IMR-90 (cell line): ENCODE measurements around the gene LHPP. TPM values are rescaled to one million over a fixed set of nuclear protein-coding genes. Genes with fewer than 3 reads are reported as not detected.

Experiments
- ATAC-seq: fragments of 200-7000 bp; cut with Tn5 transposase; 2 replicates; pipeline ENCODE4 v1.9.1; 2020; ENCODE audit warnings: low read depth, mild to moderate bottlenecking, moderate library complexity
- BruUV-seq: library from RNA; stranded (reverse); fragments of 400-500 nt; replicated peaks from 2 replicates; lab custom pipeline; 2021; lab: Mats Ljungman, UMichigan
- CTCF ChIA-PET: fragments of 300-600 bp; formaldehyde crosslinking; extraction: SDS; loops from one replicate; lab custom pipeline; 2021; ENCODE audit warnings: antibody characterized with exemption; lab: Yijun Ruan, JAX
- POLR2A ChIA-PET: fragments of 300-600 bp; sonication (Branson Sonifier 250); formaldehyde crosslinking; loops from one replicate; lab custom pipeline; 2022; ENCODE audit warnings: antibody characterized with exemption; ENCODE audit not compliant: unreplicated experiment; lab: Charles Lee
- DNase-seq: peaks from one replicate; pipeline ENCODE4 v3.0.0; 2013
- H2AFZ ChIP-seq: replicated peaks from 2 replicates; pipeline ENCODE3; 2013; ENCODE audit warnings: low read length, mild to moderate bottlenecking; ENCODE audit not compliant: poor library complexity
- H2AK5ac ChIP-seq: 2 replicates; pipeline ENCODE4 v1.6.1; 2013; ENCODE audit warnings: low read depth, low read length, inconsistent platforms
- H2AK9ac ChIP-seq: replicated peaks from 2 replicates; pipeline ENCODE3; 2013; ENCODE audit warnings: mild to moderate bottlenecking, low read depth, low read length, moderate library complexity; ENCODE audit not compliant: poor library complexity
- H2BK120ac ChIP-seq: 2 replicates; pipeline ENCODE4 v1.6.1; 2013; ENCODE audit warnings: low read depth, low read length, inconsistent platforms
- H2BK15ac ChIP-seq: 3 replicates; pipeline ENCODE4 v1.6.1; 2013; ENCODE audit warnings: low read depth, low read length, inconsistent platforms
- H2BK20ac ChIP-seq: 2 replicates; pipeline ENCODE4 v1.6.1; 2013; ENCODE audit warnings: low read depth, mild to moderate bottlenecking, inconsistent platforms, low read length, moderate library complexity
- H2BK5ac ChIP-seq: 2 replicates; pipeline ENCODE4 v1.6.1; 2013; ENCODE audit warnings: mild to moderate bottlenecking, low read depth, low read length, inconsistent platforms; ENCODE audit not compliant: poor library complexity, severe bottlenecking
- H3K14ac ChIP-seq: replicated peaks from 2 replicates; pipeline ENCODE4 v1.6.1; 2013; ENCODE audit warnings: low read depth, low read length, inconsistent platforms
- H3K18ac ChIP-seq: 2 replicates; pipeline ENCODE4 v1.6.1; 2013; ENCODE audit warnings: low read depth, low read length, control low read depth
- H3K23ac ChIP-seq: 2 replicates; pipeline ENCODE4 v1.6.1; 2013; ENCODE audit warnings: low read depth, low read length, inconsistent platforms
- H3K27ac ChIP-seq: 2 replicates; pipeline ENCODE4 v1.5.1; 2013; ENCODE audit warnings: mild to moderate bottlenecking, control low read depth, low read length; ENCODE audit not compliant: insufficient read depth
- H3K27me3 ChIP-seq: 2 replicates; pipeline ENCODE4 v1.6.1; 2013; ENCODE audit warnings: low read length; ENCODE audit not compliant: control insufficient read depth, insufficient read depth
- H3K36me3 ChIP-seq: 2 replicates; pipeline ENCODE4 v1.6.1; 2013; ENCODE audit warnings: low read length, mixed read lengths; ENCODE audit not compliant: control insufficient read depth, insufficient read depth
- H3K4ac ChIP-seq: 2 replicates; pipeline ENCODE4 v1.6.1; 2013; ENCODE audit warnings: low read depth, low read length, inconsistent platforms
- H3K4me1 ChIP-seq: 2 replicates; pipeline ENCODE4 v1.6.1; 2013; ENCODE audit warnings: low read length, mixed read lengths; ENCODE audit not compliant: control insufficient read depth, insufficient read depth
- H3K4me2 ChIP-seq: 2 replicates; pipeline ENCODE4 v1.6.1; 2013; ENCODE audit warnings: low read depth, mild to moderate bottlenecking, control low read depth, low read length, moderate library complexity
- H3K4me3 ChIP-seq: 2 replicates; pipeline ENCODE4 v1.5.1; 2013; ENCODE audit warnings: low read depth, mild to moderate bottlenecking, control low read depth, low read length, moderate library complexity; ENCODE audit not compliant: insufficient read depth
- H3K56ac ChIP-seq: 2 replicates; pipeline ENCODE4 v1.6.1; 2013; ENCODE audit warnings: low read length, inconsistent platforms; ENCODE audit not compliant: insufficient read depth; ENCODE audit errors: extremely low read depth
- H3K79me1 ChIP-seq, 2 experiments: 2 replicates each; pipeline ENCODE4 v1.6.1; 2013; ENCODE audit warnings: low read length in 2 of 2, inconsistent platforms in 1 of 2, low read depth in 1 of 2
- H3K9ac ChIP-seq: 2 replicates; pipeline ENCODE4 v1.6.1; 2013; ENCODE audit warnings: low read depth, low read length, control low read depth
- H3K9me1 ChIP-seq: 2 replicates; pipeline ENCODE4 v1.6.1; 2013; ENCODE audit warnings: low read length, inconsistent platforms; ENCODE audit not compliant: insufficient read depth
- H3K9me3 ChIP-seq: 2 replicates; pipeline ENCODE4 v1.6.1; 2013; ENCODE audit warnings: low read length; ENCODE audit not compliant: control insufficient read depth, insufficient read depth
- H4K20me1 ChIP-seq: 2 replicates; pipeline ENCODE4 v1.6.1; 2013; ENCODE audit warnings: low read length, inconsistent platforms; ENCODE audit not compliant: insufficient read depth
- H4K5ac ChIP-seq: 2 replicates; pipeline ENCODE4 v1.6.1; 2013; ENCODE audit warnings: mild to moderate bottlenecking, low read depth, low read length, control low read depth
- H4K8ac ChIP-seq, 2 experiments: 2 replicates each; pipeline ENCODE4 v1.6.1; 2013; ENCODE audit warnings: low read depth in 2 of 2, low read length in 2 of 2, control low read depth in 1 of 2, inconsistent platforms in 1 of 2
- H4K91ac ChIP-seq: 2 replicates; pipeline ENCODE4 v1.6.1; 2013; ENCODE audit warnings: low read depth, low read length, inconsistent platforms; ENCODE audit not compliant: insufficient read depth
- BHLHE40 ChIP-seq: fragments of 150-350 bp; IDR thresholded peaks from 2 replicates; pipeline ENCODE4 v1.6.1; 2016; ENCODE audit warnings: mild to moderate bottlenecking, low read depth, low read length
- CEBPB ChIP-seq: IDR thresholded peaks from 2 replicates; pipeline ENCODE4 v1.6.1; 2012; ENCODE audit warnings: low read depth, low read length, improper control_type of control experiment
- CHD1 ChIP-seq: IDR thresholded peaks from 2 replicates; pipeline ENCODE4 v1.6.1; 2012; ENCODE audit warnings: low read depth, low read length, improper control_type of control experiment
- CTCF ChIP-seq: conservative IDR thresholded peaks from 2 replicates; pipeline ENCODE4 v1.5.1; 2012; ENCODE audit warnings: mild to moderate bottlenecking, low read depth, low read length, improper control_type of control experiment
- ELK1 ChIP-seq: fragments of 150-350 bp; IDR thresholded peaks from 2 replicates; pipeline ENCODE4 v1.6.1; 2016; ENCODE audit warnings: low read depth, mild to moderate bottlenecking, low read length, moderate library complexity, borderline replicate concordance
- FOS ChIP-seq: fragments of 150-350 bp; IDR thresholded peaks from 2 replicates; pipeline ENCODE4 v1.6.1; 2016; ENCODE audit warnings: low read depth, low read length
- MAFK ChIP-seq: IDR thresholded peaks from 2 replicates; pipeline ENCODE4 v1.6.1; 2012; ENCODE audit warnings: low read depth, low read length, improper control_type of control experiment
- MAZ ChIP-seq: IDR thresholded peaks from 2 replicates; pipeline ENCODE4 v1.6.1; 2012; ENCODE audit warnings: low read depth, mild to moderate bottlenecking, low read length, improper control_type of control experiment, moderate library complexity, borderline replicate concordance
- MXI1 ChIP-seq: IDR thresholded peaks from 2 replicates; pipeline ENCODE4 v1.6.1; 2012; ENCODE audit warnings: low read depth, mild to moderate bottlenecking, low read length, moderate library complexity, borderline replicate concordance
- NFE2L2 ChIP-seq: fragments of 150-350 bp; IDR thresholded peaks from 2 replicates; pipeline ENCODE4 v1.6.1; 2016; ENCODE audit warnings: low read depth, mild to moderate bottlenecking, low read length
- POLR2A ChIP-seq: IDR thresholded peaks from 2 replicates; pipeline ENCODE4 v1.6.1; 2012; ENCODE audit warnings: mild to moderate bottlenecking, low read depth, low read length
- RAD21 ChIP-seq: IDR thresholded peaks from 2 replicates; pipeline ENCODE4 v1.6.1; 2012; ENCODE audit warnings: low read length, improper control_type of control experiment
- RCOR1 ChIP-seq: IDR thresholded peaks from 2 replicates; pipeline ENCODE4 v1.6.1; 2012; ENCODE audit warnings: mild to moderate bottlenecking, low read length, improper control_type of control experiment; ENCODE audit not compliant: insufficient replicate concordance
- RFX5 ChIP-seq: IDR thresholded peaks from 2 replicates; pipeline ENCODE4 v1.8.0; 2012; ENCODE audit warnings: low read depth, mild to moderate bottlenecking, low read length, moderate library complexity
- SMC3 ChIP-seq: fragments of 150-350 bp; IDR thresholded peaks from 2 replicates; pipeline ENCODE4 v1.6.1; 2016; ENCODE audit warnings: low read depth, mild to moderate bottlenecking, antibody characterized with exemption, low read length, moderate library complexity
- WGBS, 2 experiments: methylation state at CpG; one replicate each; pipeline versions ENCODE4 v1.1.5 to v1.1.7; 2013; ENCODE audit warnings: missing lambda C conversion rate in 2 of 2; ENCODE audit not compliant: insufficient read length in 1 of 2; ENCODE audit errors: extremely low coverage in 2 of 2; 5-methylcytosine and 5-hydroxymethylcytosine counted together
- dilution Hi-C: fragments of 300-500 bp; cut with HindIII; formaldehyde crosslinking; loops from one replicate; pipeline ENCODE4 v1.14.3; 2018; ENCODE audit warnings: low sequenced_read_pairs; ENCODE audit not compliant: unreplicated experiment
- in situ Hi-C: fragments of 300-500 bp; cut with MboI; formaldehyde crosslinking; loops from 3 replicates; pipeline ENCODE4 v1.14.3; 2019; ENCODE audit warnings: low sequenced_read_pairs, inconsistent platforms, mixed read lengths
- intact Hi-C: fragments of 100-400 bp; cut with micrococcal nuclease; formaldehyde crosslinking; loops from 2 replicates; pipeline ENCODE4 v1.10.0; 2022
- polyA plus RNA-seq, 3 experiments: library from polyadenylated mRNA; depleted of rRNA; stranded (reverse); fragments of >200 nt; gene quantifications; 2 replicates each; pipeline ENCODE4 v1.2.3, GENCODE V29; 2012; ENCODE audit warnings: low replicate concordance in 1 of 3
- total RNA-seq: library from RNA; depleted of rRNA; stranded (reverse); fragments of >200 nt; gene quantifications from 2 replicates; pipeline ENCODE4 v1.2.3, GENCODE V29; 2012

Gene LHPP
- total and polyA plus RNA-seq, 2 of the 4 experiments (the other 2 are of a cell fraction) = 2.7 to 8.3 TPM

- Histone ChIP-seq H2AFZ (no peak overlapping the region), H2AK9ac (no peak overlapping the region), H3K23ac (no peak overlapping the region), H4K8ac (no peak overlapping the region), H3K9me3 (no peaks in the 10 kb centered on the region), H3K14ac (no peak overlapping the region), H3K4me3 (no peak overlapping the region), H2BK5ac (no peak overlapping the region), H3K18ac (no peak overlapping the region), H3K4me2 (no peak overlapping the region), H3K4me1 (peaks cover 12% of the 10 kb centered on the region), H4K5ac (no peak overlapping the region), H3K79me1 (peaks cover 3 to 9% of the 10 kb centered on the region in 2 experiments; a peak in 2 of 4 replicates), H2BK15ac (no peak overlapping the region), H3K27ac (no peak overlapping the region), H4K20me1 (peaks cover under 1% of the 10 kb centered on the region), H3K4ac (no peak overlapping the region), H3K56ac (no peak overlapping the region), H3K9ac (no peak overlapping the region), H3K9me1 (peaks cover 22% of the 10 kb centered on the region), H2BK120ac (no peak overlapping the region), H3K27me3 (no peaks in the 10 kb centered on the region), H2BK20ac (no peak overlapping the region), H2AK5ac (no peak overlapping the region), H4K91ac (no peak overlapping the region), H3K36me3 (no peaks in the 10 kb centered on the region)
- ChIA-PET POLR2A (no interaction called here), CTCF (no interaction called here)
- dilution Hi-C loops = no loop called here
- 42% methylated on average over 2 of the region's 7 CpGs; no CpG with 5 or more reads in 1 of the 2 experiments for WGBS, 2 experiments
- DNase-seq (no peak), ATAC-seq (no peak)
- intact Hi-C loops = no loop called here
- BruUV-seq = no TSS peak
- in situ Hi-C loops = no loop called here
- TF ChIP-seq MAFK (no peak), RFX5 (no peak), BHLHE40 (no peak), FOS (no peak), MAZ (no peak), POLR2A (no peak), CTCF (no peak), RAD21 (no peak), MXI1 (no peak), ELK1 (no peak), NFE2L2 (no peak), SMC3 (no peak), CHD1 (no peak), CEBPB (no peak), RCOR1 (no peak)
These were observed 191.7 kb downstream of the LHPP start for GRCh38 chr10:124653311-124653710.
